SK-N-SH treated with all-trans-retinoic acid at 6 μM for 48 hours (cell line): Measurements from ENCODE around the gene DOCK2.

Experiments used
- ATAC-seq: fragments of 200-7000 bp; cut with Tn5 transposase; 3 replicates; pipeline ENCODE4 v1.9.1; 2020; ENCODE audit warnings: mild to moderate bottlenecking, moderate library complexity
- BACH2 ChIP-seq: fragments of 250-450 bp; sonication (Bioruptor Pico); IDR thresholded peaks from 2 replicates; pipeline ENCODE4 v1.9.0; 2021; ENCODE audit warnings: mild to moderate bottlenecking, borderline replicate concordance
- CSDC2 ChIP-seq: fragments of 250-450 bp; sonication (Bioruptor Pico); IDR thresholded peaks from 2 replicates; pipeline ENCODE4 v1.5.0; 2020; ENCODE audit warnings: mild to moderate bottlenecking, moderate library complexity
- CSRNP3 ChIP-seq: fragments of 250-450 bp; sonication (Bioruptor Pico); IDR thresholded peaks from 2 replicates; pipeline ENCODE4 v1.5.1; 2021; ENCODE audit warnings: mild to moderate bottlenecking, moderate library complexity
- ESRRG ChIP-seq: fragments of 250-450 bp; sonication (Bioruptor Pico); IDR thresholded peaks from 2 replicates; pipeline ENCODE4 v1.6.1; 2021; ENCODE audit warnings: mild to moderate bottlenecking
- GLIS3 ChIP-seq: fragments of 250-450 bp; sonication (Bioruptor Pico); IDR thresholded peaks from 2 replicates; pipeline ENCODE4 v1.5.0; 2020; ENCODE audit warnings: mild to moderate bottlenecking, moderate library complexity
- ISL1 ChIP-seq: fragments of 250-450 bp; sonication (Bioruptor Pico); IDR thresholded peaks from 2 replicates; pipeline ENCODE4 v2.1.2; 2022; ENCODE audit warnings: mild to moderate bottlenecking, moderate library complexity
- OSR1 ChIP-seq: fragments of 250-450 bp; sonication (Bioruptor Pico); IDR thresholded peaks from 2 replicates; pipeline ENCODE4 v1.8.0; 2022; ENCODE audit warnings: moderate library complexity, mild to moderate bottlenecking, inconsistent platforms
- PATZ1 ChIP-seq: fragments of 250-450 bp; sonication (Bioruptor Pico); IDR thresholded peaks from 2 replicates; pipeline ENCODE4 v1.8.0; 2020; ENCODE audit warnings: mild to moderate bottlenecking, moderate library complexity, borderline replicate concordance
- PPARA ChIP-seq: fragments of 250-450 bp; sonication (Bioruptor Pico); IDR thresholded peaks from 2 replicates; pipeline ENCODE4 v1.5.0; 2020; ENCODE audit warnings: mild to moderate bottlenecking, borderline replicate concordance
- RARB ChIP-seq: fragments of 250-450 bp; sonication (Bioruptor Pico); IDR thresholded peaks from 2 replicates; pipeline ENCODE4 v1.8.0; 2021; ENCODE audit warnings: mild to moderate bottlenecking, moderate library complexity
- TCF4 ChIP-seq: fragments of 250-450 bp; sonication (Bioruptor Pico); IDR thresholded peaks from 2 replicates; pipeline ENCODE4 v1.8.0; 2021; ENCODE audit warnings: mild to moderate bottlenecking, moderate library complexity, borderline replicate concordance
- TSHZ2 ChIP-seq: fragments of 250-450 bp; sonication (Bioruptor Pico); IDR thresholded peaks from 2 replicates; pipeline ENCODE4 v1.5.0; 2020; ENCODE audit warnings: mild to moderate bottlenecking, moderate library complexity
- ZFP3 ChIP-seq: fragments of 250-450 bp; sonication (Bioruptor Pico); IDR thresholded peaks from 2 replicates; pipeline ENCODE4 v1.5.0; 2020; ENCODE audit warnings: mild to moderate bottlenecking, moderate library complexity
- ZFP30 ChIP-seq: fragments of 450-650 bp; formaldehyde crosslinking; IDR thresholded peaks from 2 replicates; pipeline ENCODE4 v1.5.0; 2022; ENCODE audit warnings: mild to moderate bottlenecking, moderate library complexity

DOCK2 gene

GRCh38 chr5:170055606-170056005 is 418.5 kb downstream of the DOCK2 start:
- no peak for ATAC-seq
- TF ChIP-seq BACH2 (CRISPR knock-in tag) (no peak), CSDC2 (CRISPR knock-in tag) (no peak), TSHZ2 (CRISPR knock-in tag) (no peak), RARB (CRISPR knock-in tag) (no peak), GLIS3 (CRISPR knock-in tag) (no peak), TCF4 (CRISPR knock-in tag) (no peak), ZFP30 (CRISPR knock-in tag) (no peak), ESRRG (CRISPR knock-in tag) (no peak), PPARA (CRISPR knock-in tag) (no peak)

GRCh38 chr5:170056561-170057267 is 419.6 kb downstream of the DOCK2 start:
- ATAC-seq: no peak
- TF ChIP-seq OSR1 (CRISPR knock-in tag) (no peak), TSHZ2 (CRISPR knock-in tag) (no peak)

GRCh38 chr5:170057311-170057710 is 420.2 kb downstream of the DOCK2 start:
- TF ChIP-seq PATZ1: no peak
- no peak for TF ChIP-seq GLIS3 (CRISPR knock-in tag)
- no peak for TF ChIP-seq CSRNP3 (CRISPR knock-in tag)
- no peak for TF ChIP-seq ZFP3
- no peak for TF ChIP-seq PPARA (CRISPR knock-in tag)
- no peak for TF ChIP-seq ZFP30 (CRISPR knock-in tag)
- TF ChIP-seq RARB (CRISPR knock-in tag): no peak
- no peak for TF ChIP-seq TSHZ2 (CRISPR knock-in tag)
- ATAC-seq: no peak

GRCh38 chr5:170059221-170059620 is 422.1 kb downstream of the DOCK2 start:
- TF ChIP-seq ISL1 (CRISPR knock-in tag) (no peak), PPARA (CRISPR knock-in tag) (no peak)
- ATAC-seq: no peak
